Esophagus muscularis mucosa (tissue), 2 donors: Measurements from ENCODE around the gene PIM1.

ENCODE experiments used
- POLR2A ChIP-seq: fragments of 450-650 bp; IDR thresholded peaks from one replicate; pipeline ENCODE4 v1.6.1; 2017; ENCODE audit warnings: antibody characterized with exemption, moderate library complexity, mild to moderate bottlenecking, low read depth
- POLR2AphosphoS5 ChIP-seq, 2 donors: sonication (generic); formaldehyde crosslinking; IDR thresholded peaks; one replicate each; pipeline ENCODE4 v1.6.1; 2017; ENCODE audit warnings: antibody characterized with exemption in 2 of 2

GRCh38 chr6:37192666-37193065 lies 22.7 kb downstream of the PIM1 start:
- TF ChIP-seq POLR2AphosphoS5 (IDR thresholded peaks at IDR 0.05), result no peak
- TF ChIP-seq POLR2A, result no peak
